HG02610 (cell line): ENCODE data around the gene HEYL.

ENCODE experiments used
- ATAC-seq: cut with Tn5 transposase; IDR thresholded peaks from one replicate; pipeline ENCODE4 v1.9.1; 2021; ENCODE audit warnings: mild to moderate bottlenecking, moderate library complexity; ENCODE audit not compliant: unreplicated experiment

Gene HEYL

DNA sequence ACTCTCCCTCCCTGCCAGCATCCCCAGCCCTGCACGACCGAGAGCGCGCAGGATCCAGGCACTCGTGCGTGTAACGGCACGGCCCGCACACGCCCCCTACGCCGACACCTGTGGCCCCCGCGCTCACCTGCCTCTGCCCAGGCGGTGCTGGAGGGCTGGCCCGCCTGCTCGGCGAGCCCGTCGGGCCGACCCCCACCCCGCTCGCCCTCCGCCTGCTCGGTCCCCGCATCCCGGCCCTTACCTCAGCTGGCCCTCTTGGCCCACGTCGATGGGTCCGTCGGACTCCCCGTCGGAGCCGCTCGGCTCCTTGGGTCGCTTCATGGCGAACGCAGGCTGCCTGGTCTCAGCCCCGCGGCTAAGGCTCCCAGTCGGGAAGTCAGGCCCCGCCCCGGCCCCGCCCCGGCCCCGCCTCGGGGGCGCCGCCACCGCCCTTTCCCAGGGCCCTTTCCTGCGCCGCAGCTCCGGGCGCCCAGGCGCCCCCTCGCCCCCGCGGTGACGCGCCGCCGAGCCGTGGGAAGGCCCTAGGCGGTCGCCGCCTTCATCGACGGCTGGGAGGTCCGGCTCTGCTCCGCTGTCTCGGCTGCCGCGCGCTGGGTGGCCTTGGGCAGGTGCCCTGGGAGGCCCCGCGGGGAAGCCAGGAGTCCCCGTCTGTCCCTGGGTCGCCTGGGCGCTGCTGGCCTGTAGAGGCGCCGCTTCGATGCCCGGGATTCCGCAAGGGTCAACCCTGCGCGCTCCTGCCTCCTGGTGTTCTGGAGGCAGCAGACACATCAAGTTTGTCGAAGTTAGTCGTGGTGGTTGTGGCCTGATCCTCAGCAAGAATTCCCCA lies at the start of gene HEYL:
Gene HEYL (minus strand): TSS at position 339 of the 826 bp plus-strand sequence. CDS start 18 bp downstream, at position 321.
- no peak for ATAC-seq

DNA sequence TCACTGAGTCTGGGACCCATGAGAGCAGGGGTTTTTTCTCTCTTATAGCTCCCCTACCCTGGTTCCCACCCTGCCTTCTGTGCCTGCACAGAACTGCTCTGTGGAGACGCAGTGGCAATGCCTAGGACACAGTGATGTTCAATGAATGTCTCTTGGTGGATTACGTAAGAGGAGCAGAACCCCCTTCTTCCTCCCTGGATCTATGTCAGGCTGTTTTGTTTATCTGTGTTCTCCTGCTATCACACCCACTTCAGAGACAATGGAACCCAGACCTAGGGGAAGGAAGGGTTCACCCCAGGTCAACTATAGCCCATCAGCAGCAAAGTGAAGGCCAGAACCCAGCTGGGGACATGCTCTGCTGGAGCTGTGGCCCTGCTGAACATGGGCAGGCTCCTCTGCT lies 49.8 kb upstream of the HEYL start:
- no peak for ATAC-seq

DNA sequence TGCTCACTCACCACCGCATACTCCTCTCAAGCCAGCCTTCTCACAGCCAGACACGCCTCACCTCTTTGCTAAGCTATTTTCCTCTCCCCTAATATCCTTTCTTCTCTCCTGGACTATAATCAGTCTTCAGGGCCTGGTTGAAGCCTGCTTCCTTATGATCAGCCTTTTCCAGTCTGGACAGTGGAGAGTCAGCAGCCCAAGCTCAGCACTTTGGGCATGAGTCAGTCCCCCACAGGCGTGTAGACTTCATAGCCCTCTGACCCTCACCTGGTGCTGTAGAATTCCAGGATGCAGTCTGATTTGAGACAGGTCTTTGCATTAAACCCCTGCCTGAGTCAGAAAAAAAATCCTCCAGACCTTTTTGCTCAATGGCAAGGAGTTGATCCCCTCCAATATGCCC lies 49.3 kb upstream of the HEYL start:
- no peak for ATAC-seq

DNA sequence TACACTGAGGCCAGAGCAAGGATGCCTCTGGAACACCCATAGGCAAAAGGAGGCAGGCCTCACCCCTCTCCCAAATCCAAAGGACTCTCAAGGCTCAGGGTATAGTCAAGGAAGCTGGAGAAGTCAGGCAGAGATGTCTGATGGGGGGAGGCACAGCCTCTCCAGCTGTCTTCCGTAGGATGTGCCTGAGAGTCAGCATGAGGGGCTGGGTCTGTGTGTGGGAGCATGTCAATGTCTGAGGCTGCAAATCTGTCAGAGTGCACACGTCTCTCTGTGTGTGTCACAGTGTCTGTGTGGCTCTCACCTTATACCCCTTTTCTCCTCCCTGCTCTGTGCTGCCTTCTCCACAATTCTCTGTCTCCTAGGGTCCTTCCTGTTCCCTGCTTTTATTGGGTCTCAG lies 47.8 kb upstream of the HEYL start:
- ATAC-seq = no peak

DNA sequence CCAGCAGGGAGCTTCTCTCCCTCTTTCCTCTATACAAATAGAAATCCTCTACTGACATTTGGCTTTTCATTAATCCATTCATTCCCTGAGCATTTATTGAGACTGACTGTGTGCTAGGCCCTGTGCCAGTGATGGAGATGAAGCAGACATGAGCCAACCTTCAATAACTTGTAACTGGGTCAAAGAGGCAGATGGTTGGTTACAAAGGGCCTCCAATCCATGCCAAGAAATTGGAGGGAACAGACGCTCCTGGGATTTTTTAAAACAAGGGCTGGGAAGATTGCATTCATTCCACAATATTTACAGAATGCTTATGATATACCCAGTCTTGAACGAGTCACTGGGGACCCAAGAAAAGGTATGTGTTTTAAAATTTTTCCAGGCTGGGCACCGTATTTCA lies 45.6 kb upstream of the HEYL start:
- ATAC-seq = no peak

DNA sequence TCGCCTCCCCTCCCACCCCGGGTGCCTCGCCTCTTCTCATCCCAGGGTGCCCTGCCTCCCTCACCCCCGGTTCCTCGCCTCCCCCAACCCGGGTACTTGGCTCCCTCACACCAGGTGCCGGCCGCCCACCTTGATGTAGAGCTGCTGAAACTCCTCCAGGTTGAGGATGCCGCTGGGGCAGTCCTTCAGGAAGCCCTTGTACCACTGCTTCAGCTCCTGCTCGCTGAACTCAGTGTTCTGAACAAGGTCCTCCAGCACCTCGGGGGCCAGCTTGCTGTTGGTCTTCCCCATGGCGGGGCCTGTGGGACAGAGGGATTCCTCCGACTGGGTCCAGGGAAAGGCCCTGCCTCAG lies 44.8 kb upstream of the HEYL start:
- no peak for ATAC-seq

DNA sequence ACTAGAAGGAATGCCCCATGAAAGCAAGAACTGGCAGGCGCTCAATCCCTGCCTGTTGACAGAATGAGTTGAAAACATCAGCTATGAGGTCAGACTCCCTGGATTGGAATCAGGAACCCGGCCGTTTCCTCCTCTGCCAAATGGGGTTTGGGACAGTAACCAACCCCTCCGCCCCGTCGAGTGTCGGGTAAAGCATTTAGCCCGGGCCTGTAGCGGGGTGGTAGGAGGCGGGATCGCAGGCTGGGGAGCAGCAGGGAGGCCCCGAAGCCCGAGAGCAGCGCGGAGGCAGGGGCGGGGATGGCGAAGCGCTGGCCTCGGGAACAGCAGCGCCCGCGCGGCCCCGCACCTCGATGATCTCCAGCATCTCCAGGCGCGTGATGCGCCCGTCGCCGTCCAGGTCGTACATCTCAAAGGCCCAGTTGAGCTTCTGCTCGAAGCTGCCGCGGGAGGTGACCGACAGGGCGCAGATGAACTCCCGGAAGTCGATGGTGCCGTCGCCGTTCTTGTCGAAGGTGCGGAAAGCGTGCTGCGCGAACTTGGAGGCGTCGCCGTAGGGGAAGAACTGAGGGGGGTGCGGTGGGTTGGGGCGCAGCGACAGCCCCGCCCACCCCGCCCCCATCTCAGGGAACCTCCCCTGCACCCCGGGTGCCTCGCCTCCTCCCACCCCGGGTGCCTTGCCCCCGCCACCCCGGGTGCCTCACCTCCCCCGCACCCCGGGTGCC lies 44.3 kb upstream of the HEYL start:
- no peak for ATAC-seq

DNA sequence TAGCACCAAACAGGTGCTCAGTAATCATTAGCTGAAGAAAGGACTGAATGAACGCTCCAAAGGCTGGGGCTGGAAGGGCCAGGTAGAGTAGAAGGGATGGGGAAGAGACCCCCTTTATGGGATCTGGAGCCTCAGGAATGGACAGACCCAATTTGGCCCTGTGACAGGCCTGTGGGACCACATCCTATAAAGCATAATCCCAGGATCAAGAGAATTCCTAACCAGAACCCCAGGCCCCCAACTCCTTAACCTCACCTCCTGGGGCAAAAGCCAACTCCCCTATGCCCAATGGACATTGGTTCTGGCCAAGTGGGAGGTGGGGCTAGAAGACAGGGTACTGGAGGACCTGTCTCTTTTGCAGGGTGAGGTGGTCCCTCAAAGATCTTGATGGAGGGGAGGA lies 42.6 kb upstream of the HEYL start:
- ATAC-seq = no peak

DNA sequence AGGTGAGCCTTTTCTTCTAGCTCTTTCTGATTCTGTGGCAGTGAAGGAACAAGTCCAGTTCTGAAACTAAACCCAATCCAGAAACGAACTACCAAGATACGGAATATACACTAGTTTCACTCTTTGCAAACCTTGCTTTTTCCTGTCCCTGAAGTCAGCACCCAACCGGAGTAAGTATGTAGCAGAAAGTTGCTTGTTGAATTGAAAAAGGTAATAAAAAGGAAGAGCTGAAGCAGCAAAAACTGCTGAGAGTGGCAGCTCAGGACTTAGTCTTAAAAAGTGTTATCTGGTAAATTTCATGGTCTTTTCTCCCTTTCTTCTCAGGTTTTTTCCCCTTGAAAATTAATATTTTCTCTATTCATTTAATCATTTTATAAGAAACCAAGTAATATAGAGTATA lies 41.9 kb upstream of the HEYL start:
- no peak for ATAC-seq

DNA sequence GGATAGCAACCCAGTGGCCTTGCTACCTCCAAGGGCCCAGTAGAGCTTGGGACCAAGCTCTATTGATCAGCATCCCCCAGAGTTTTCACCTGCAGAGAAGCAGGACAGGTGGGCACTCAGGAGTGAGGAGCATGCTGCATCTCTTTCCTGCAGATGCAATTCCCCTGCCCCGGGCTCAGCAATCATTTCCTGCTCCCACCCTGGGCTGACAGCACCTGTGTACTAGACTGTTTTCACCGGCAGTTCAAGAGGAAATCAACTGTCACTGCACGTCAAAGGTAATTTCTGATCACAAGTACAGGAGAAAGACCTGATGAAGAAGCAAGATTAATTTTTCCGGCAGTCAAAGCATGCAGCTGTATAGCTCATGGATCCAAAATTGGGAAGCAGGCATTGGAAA lies 41.3 kb upstream of the HEYL start:
- no peak for ATAC-seq

DNA sequence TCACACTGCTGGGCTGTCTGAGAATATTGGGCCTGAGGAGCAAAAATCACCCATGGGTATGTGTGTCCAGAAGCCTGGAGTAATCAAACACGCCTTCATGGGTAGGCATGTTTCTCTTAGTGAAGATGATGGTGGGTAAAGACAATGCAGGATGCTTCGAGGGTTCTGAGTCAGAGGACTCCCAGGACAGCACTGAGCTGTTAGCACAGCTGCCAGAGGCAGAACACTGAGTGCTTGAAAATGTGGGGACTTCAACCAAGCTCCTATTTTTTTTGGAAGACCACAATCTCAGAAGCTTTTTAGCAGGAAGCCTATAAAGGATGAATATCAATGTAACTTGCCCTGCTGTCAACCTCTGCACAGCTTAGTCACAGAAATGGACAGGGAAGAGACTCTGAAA lies 40.4 kb upstream of the HEYL start:
- no peak for ATAC-seq

DNA sequence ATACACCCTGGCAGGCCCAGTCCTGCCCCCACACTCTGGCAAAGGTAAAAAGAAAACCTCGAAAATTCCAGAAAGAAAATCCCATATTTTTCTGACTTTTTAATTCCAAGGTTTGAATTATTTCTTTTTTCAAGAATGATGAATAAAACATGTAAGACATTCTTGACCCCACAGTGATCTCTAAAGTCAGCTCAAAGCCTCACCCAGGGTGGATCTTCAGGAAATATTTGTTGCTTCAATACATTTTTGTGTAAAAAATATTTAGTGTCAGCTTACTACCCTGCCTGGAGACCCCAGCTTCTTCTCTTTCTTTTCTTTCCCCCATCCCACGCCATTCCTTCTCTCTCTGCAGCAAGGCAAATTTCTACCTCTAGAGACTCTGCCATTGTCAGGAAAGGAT lies 39.4 kb upstream of the HEYL start:
- no peak for ATAC-seq

DNA sequence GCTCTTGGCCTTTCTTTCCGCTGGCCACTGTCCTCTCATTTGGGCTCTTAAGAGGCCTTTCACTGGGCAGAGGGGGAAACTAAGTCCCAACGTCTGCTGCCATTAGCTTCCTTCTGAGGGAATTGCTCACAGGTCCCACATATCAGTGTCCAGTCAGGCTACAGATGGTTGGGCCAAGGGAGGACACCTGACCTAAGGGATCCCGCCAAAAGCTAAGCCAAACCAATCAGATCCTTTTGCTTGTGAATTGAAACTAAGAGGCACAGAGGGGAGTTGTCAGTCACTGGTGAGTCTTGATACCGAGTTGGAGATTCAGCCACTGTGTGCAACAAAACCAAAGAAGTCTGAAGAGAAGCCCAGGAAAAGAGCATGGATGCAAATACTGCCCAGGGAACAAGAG lies 38.2 kb upstream of the HEYL start:
- ATAC-seq = no peak

DNA sequence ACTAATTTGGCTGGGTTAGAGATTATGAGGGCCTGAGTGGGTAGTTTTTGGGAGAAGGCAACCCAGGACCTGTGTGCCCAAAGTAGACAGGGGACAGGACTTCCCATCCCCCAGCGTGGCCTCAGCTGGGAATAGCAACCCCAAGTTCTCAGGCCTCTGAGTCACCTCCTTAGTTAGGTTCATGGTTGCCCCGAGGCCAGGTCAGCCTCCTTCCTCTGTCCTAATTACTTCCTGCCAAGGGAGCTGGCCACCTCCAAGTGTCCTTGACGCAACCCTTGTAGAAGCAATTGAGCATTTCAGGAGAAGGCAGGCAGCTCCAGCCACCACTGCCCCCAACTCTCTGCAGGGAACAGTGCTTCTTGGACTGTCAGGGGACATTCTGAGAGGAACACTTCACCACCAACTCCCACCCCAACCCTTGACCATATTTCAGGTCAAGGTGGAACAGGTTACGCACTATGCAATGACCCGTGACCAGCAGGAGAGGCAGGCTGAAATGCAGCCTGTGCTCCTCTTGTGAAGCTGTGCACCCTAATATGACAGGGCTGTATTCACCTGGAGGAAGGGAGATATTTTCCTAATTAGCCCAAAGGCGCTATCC lies 37.6 kb upstream of the HEYL start:
- no peak for ATAC-seq

DNA sequence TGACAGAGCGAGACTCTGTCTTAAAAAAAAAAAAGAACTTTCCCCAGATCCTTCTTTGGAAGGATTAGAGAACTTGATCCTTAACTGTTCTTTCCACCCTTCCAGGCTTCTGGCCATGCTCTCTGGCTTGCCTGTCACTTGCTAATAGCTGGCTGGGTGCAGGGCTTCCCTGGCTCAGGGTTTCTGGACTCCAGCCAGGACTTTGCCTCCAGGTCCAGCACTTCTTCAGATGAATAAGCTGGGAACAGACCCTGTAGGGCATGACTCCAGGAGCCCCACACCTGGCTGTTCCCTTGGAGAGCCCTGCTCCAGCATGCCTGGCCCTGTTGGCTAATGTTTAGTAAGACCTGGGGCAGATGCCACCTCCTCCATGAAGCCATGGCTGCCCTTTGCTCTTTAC lies 35.8 kb upstream of the HEYL start:
- no peak for ATAC-seq

DNA sequence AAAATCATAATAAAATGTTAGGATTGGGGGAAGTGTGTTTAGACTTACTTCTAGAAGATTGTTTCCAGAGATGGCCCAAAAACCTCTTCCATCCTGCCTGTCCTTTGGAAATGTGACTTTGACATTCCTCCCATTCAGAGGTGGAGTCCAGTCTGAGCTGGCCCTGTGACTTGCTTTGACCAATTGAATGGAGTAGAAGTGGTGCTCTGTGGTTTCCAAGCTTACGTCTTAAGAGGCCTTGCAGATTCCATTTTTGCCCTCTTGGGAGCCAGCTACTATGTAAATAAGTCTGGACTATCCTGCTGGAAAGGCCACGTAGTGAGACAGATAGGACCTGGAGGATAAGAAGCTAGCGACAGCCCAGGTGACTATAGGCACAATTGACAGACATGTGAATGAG lies 33.8 kb upstream of the HEYL start:
- no peak for ATAC-seq

DNA sequence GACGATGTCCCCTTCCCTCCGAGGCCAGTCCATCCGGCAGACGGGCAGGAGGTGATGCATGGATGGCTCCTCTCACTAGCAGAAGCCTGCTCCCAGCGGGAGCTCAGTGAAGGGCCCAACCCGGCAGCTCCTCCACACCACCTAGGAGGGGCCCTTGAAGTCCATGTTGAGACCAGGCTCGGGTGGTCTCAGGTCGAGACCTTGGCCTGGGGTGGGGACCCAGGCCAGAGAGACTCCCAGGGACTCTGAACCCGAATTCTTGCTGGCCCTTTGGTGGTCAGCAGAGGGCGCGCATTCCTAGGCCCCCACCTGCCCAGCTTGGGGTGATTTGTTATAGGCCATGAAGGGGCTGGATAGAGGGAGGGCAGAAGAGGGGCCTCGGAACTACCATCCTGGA lies 33.1 kb upstream of the HEYL start:
- no peak for ATAC-seq

DNA sequence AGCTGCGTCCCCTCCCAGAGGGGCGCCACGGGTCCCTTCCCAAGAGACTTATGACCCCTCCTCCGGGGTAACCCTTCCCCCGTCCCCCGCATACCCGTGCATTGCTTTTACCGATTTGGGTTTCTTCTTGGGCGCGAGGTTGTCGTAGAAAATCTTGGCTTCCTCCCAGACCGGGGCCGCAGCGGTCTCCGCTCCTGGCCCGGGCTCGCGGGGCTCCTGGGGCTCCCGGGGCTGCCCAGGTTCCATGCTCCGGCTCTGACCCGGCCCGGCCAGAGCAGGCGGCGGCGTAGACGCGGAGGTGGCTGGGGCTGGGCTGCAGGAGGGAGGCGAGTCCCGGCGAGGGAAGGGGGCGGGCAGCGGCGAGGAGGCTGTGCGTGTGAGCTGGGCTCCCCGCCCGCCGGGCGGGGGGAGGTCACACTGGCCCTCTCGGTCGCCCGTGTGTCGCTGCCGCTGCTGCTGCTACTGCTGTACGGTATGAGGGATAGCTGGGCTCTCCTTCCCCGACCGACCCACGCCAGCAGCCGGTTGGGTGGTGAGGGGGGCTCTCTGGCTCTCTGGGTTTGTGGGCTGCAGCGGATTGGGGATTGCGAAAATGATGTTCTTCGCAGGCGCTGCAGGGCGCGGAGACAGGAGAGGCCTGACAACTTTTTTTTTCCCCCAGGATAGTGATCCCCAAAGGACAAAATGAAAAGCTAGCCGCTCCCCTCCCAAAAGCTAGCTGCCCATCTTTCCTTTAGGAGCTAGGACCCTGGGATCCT lies 32.5 kb upstream of the HEYL start, which contains the start of gene NT5C1A:
Gene NT5C1A (minus strand): TSS at position 315 of the 758 bp plus-strand sequence. CDS start 69 bp downstream, at position 246.
- ATAC-seq = no peak

DNA sequence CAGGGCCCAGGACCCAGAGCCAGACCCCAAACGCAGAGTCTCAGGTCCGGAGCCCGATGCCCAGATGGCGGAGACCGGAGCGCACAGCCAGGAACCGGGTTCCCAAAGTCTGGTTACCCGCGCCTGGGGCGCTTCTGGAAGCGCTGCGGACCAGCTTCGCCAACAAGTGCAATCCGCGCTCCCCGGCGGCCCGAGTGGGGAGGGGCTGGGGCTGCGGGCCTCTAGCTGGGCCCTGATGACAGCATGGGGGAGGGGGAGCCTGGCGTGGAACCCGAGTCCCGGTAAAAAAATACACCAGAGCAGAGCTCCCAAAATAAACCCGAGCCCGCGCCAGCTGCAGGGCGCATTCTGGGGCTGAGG lies 32.0 kb upstream of the HEYL start:
- ATAC-seq = no peak

DNA sequence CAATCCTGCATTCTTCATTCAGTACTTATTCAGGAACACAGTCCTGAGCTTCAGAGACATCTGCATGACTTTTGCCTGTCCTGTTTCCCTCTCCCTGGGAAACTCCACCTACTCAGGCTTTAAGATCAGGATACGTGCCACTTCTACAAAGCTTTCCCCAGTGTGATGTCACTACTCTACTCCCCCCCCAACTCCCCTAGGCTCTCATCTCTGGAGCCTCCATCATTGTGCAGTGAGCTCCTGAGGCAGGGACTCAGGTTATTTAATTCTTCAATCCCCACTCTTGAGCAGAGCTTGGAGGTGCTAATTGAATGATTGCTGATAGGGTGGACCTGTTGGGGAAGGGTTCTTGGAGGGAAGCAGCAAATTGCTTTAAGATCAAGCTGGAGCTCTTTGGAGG lies 31.2 kb upstream of the HEYL start:
- ATAC-seq = no peak

DNA sequence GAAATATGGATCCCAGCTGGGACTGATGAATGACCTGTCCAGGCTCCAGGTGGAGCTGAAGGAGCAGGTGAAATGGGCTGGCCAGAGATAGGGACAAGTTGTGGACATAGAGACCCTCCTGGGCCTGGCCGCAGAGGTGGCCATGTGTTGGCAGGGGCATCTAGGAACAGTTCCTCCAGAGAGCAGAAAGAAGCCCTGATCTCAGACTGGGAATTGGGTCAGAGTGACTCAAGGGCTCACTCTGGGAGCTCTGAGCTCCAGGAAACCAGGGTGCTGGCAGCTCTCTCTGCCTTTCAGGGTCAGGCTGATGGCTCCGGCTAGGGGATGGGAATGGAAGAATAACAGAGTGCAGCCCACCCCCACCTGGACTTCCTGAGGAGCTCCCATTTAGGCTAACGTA lies 29.5 kb upstream of the HEYL start:
- no peak for ATAC-seq
